Keratinocyte (primary cell): ENCODE data around the gene LSAMP. TPM values are rescaled to one million over a fixed set of nuclear protein-coding genes. Genes with fewer than 3 reads are reported as not detected.

Experiments
- DNase-seq: peaks from one replicate; pipeline ENCODE4 v3.0.0-alpha.2; 2011; ENCODE audit warnings: low read depth, missing footprints, low spot score
- FAIRE-seq: peaks from 2 replicates; lab custom pipeline; 2011; peaks lifted over from hg19 to GRCh38; lab: Jason Lieb, UNC
- H2AFZ ChIP-seq: 2 replicates; pipeline ENCODE4 v1.6.0; 2012; ENCODE audit warnings: low read length, control low read depth, inconsistent platforms; ENCODE audit not compliant: control insufficient read depth
- H3K27ac ChIP-seq: 2 replicates; pipeline ENCODE4 v1.5.1; 2011; ENCODE audit warnings: low read length; ENCODE audit not compliant: control insufficient read depth, insufficient read depth
- H3K27me3 ChIP-seq: 3 replicates; pipeline ENCODE4 v1.6.0; 2011; ENCODE audit warnings: low read length; ENCODE audit not compliant: control insufficient read depth, insufficient read depth; ENCODE audit errors: extremely low read depth
- H3K36me3 ChIP-seq, 2 experiments: 2 replicates in 1 of 2; 3 replicates in 1 of 2; pipeline ENCODE4 v1.5.1; 2011; ENCODE audit warnings: low read length in 2 of 2, mild to moderate bottlenecking in 1 of 2; ENCODE audit not compliant: control insufficient read depth in 2 of 2, insufficient read depth in 2 of 2; ENCODE audit errors: extremely low read depth in 1 of 2
- H3K4me1 ChIP-seq: 3 replicates; pipeline ENCODE4 v1.5.1; 2011; ENCODE audit warnings: low read length; ENCODE audit not compliant: control insufficient read depth, insufficient read depth; ENCODE audit errors: extremely low read depth
- H3K4me2 ChIP-seq: 3 replicates; pipeline ENCODE4 v1.6.0; 2011; ENCODE audit warnings: low read depth, low read length; ENCODE audit not compliant: control insufficient read depth, insufficient read depth; ENCODE audit errors: extremely low read depth
- H3K4me3 ChIP-seq, 3 experiments: fragments of 200-600 bp in 1 of 3; sonication (generic) in 1 of 3; 2 replicates in 2 of 3; 3 replicates in 1 of 3; pipeline ENCODE4 v1.5.1; 2011 to 2016; ENCODE audit warnings: low read length in 3 of 3, mild to moderate bottlenecking in 3 of 3, control low read depth in 2 of 3, inconsistent platforms in 1 of 3, low read depth in 1 of 3, mixed read lengths in 1 of 3, mixed run types in 1 of 3, moderate library complexity in 1 of 3; ENCODE audit not compliant: control insufficient read depth in 2 of 3, insufficient read depth in 2 of 3; ENCODE audit errors: extremely low read depth in 1 of 3
- H3K79me2 ChIP-seq: 2 replicates; pipeline ENCODE4 v1.6.0; 2012; ENCODE audit warnings: low read length; ENCODE audit not compliant: control insufficient read depth, insufficient read depth
- H3K9ac ChIP-seq: 3 replicates; pipeline ENCODE4 v1.6.0; 2011; ENCODE audit warnings: low read length; ENCODE audit not compliant: control insufficient read depth, insufficient read depth; ENCODE audit errors: extremely low read depth
- H3K9me1 ChIP-seq: 3 replicates; pipeline ENCODE4 v1.6.0; 2011; ENCODE audit warnings: low read length; ENCODE audit not compliant: control insufficient read depth, insufficient read depth; ENCODE audit errors: extremely low read depth
- H3K9me3 ChIP-seq: 2 replicates; pipeline ENCODE4 v1.5.1; 2012; ENCODE audit warnings: low read depth, low read length; ENCODE audit not compliant: control insufficient read depth
- H4K20me1 ChIP-seq: 3 replicates; pipeline ENCODE4 v1.6.0; 2011; ENCODE audit warnings: low read length; ENCODE audit not compliant: control insufficient read depth, insufficient read depth; ENCODE audit errors: extremely low read depth
- EZH2 ChIP-seq: IDR thresholded peaks from one replicate; pipeline ENCODE4 v1.6.1; 2012; ENCODE audit warnings: inconsistent platforms, mild to moderate bottlenecking, low read length, moderate library complexity
- dilution Hi-C: fragments of 300-500 bp; cut with MboI; formaldehyde crosslinking; loops from one replicate; pipeline ENCODE4 v1.7.0; 2020; ENCODE audit warnings: low sequenced_read_pairs; ENCODE audit not compliant: extremely low pct_ligation_motif_present
- polyA plus RNA-seq, 5 experiments: library from polyadenylated mRNA; depleted of rRNA in 3 of 5; stranded (reverse) in 3 of 5; stranded (forward) in 1 of 5; unstranded in 1 of 5; fragments of >200 nt; gene quantifications; 1 replicate in 1 of 5; 2 replicates in 3 of 5; 3 replicates in 1 of 5; pipeline versions ENCODE4 v1.2.1 to v1.2.3, GENCODE V29; 2011 to 2012; ENCODE audit warnings: missing spikeins in 2 of 5, low read depth in 1 of 5, low replicate concordance in 1 of 5
- TF ChIP-seq, protein P1 (sequence below), 3 experiments: IDR thresholded peaks in 1 of 3; conservative IDR thresholded peaks in 1 of 3; optimal IDR thresholded peaks in 1 of 3; 2 replicates in 2 of 3; 3 replicates in 1 of 3; pipeline versions ENCODE3 to v1.5.1; 2011; ENCODE audit warnings: low read length in 3 of 3, mild to moderate bottlenecking in 3 of 3, moderate library complexity in 2 of 3, control low read depth in 1 of 3, inconsistent platforms in 1 of 3; ENCODE audit not compliant: insufficient read depth in 2 of 3; ENCODE audit errors: extremely low read depth in 1 of 3

The LSAMP gene
- polyA plus RNA-seq, 1 donor (not counting 4 experiments of a cell fraction or from before 2014, with no cell fraction given) = 0.12 TPM

DNA sequence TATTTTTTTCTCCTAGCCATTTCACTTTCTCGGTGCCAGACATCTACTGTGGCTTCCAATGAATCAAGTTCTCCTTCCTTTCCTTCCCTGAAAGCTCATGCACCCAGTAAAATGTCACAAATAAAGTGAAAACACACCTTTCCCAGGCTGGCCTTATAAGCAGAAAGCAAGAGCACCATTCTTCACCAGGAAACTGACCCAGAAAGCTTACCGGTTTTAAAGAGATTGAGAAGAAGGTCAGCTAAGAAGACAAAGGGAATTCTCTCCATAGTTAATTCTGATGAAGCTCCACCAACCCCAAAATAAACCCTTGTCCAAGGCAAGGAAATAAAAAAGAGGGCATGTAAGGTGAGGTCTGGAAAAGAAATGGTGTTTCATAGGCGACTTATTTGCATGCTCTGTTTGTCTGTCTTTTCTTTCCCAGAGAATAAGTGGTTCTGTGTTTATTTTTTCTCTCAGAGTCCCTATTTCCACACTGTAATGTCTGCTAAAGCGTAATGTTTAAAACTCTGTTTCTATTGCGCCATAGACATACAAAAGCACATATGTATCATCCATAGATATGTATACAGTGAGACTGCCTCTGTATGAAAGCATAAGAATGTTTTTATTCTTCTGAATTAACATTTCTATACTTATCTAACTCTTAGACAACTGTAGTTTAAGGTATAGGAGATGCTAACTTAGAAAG, 2.8 kb downstream of the LSAMP start:
- Histone ChIP-seq H3K79me2 (no peaks in the 10 kb centered on the region), H3K36me3 (no peaks in the 10 kb centered on the region), H4K20me1 (no peaks in the 10 kb centered on the region), H2AFZ (no peak overlapping the region), H3K4me2 (no peak overlapping the region), H3K27me3 (peaks cover 13% of the 10 kb centered on the region), H3K9me1 (no peaks in the 10 kb centered on the region), H3K27ac (no peak overlapping the region), H3K9ac (no peak overlapping the region), H3K9me3 (no peaks in the 10 kb centered on the region), H3K4me3 (no peak overlapping the region), H3K4me1 (no peaks in the 10 kb centered on the region)
- TF ChIP-seq, protein P1, sequence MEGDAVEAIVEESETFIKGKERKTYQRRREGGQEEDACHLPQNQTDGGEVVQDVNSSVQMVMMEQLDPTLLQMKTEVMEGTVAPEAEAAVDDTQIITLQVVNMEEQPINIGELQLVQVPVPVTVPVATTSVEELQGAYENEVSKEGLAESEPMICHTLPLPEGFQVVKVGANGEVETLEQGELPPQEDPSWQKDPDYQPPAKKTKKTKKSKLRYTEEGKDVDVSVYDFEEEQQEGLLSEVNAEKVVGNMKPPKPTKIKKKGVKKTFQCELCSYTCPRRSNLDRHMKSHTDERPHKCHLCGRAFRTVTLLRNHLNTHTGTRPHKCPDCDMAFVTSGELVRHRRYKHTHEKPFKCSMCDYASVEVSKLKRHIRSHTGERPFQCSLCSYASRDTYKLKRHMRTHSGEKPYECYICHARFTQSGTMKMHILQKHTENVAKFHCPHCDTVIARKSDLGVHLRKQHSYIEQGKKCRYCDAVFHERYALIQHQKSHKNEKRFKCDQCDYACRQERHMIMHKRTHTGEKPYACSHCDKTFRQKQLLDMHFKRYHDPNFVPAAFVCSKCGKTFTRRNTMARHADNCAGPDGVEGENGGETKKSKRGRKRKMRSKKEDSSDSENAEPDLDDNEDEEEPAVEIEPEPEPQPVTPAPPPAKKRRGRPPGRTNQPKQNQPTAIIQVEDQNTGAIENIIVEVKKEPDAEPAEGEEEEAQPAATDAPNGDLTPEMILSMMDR (optimal IDR thresholded peaks at IDR 0.05 in 1 of 3, IDR thresholded peaks at IDR 0.05 in 1 of 3, conservative IDR thresholded peaks at IDR 0.05 in 1 of 3; ENCODE audit: extremely low read depth in 1 of 3, insufficient read depth in 2 of 3, low read length in 3 of 3) = no peak
- TF ChIP-seq EZH2 = no peak
- DNase-seq (no peak), FAIRE-seq (no peak)
- dilution Hi-C loops = no loop called here

DNA sequence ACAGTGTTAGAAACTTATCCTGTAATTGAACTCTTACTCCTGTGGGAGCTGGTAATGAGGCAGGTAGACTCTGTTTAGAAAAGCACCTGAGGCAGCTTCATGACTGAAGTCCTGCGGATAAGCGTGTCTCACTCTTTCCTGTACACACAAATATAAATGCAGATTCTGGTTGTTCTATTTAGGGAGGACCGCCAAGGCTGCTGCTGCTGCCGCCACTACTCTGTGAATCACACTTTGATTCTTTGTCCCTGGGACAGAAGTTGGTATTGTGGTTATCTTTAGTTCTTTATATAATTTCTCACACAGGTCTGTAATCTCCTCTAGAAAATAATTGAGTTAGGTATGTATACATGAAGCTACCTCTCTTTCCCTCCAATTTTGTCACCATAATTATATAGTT, 3.6 kb downstream of the LSAMP start:
- no peaks in the 10 kb centered on the region for H3K4me1 ChIP-seq
- no peaks in the 10 kb centered on the region for H4K20me1 ChIP-seq
- no peaks in the 10 kb centered on the region for H3K9me3 ChIP-seq
- no peaks in the 10 kb centered on the region for H3K9me1 ChIP-seq
- H3K4me2 ChIP-seq = no peak overlapping the region
- dilution Hi-C loops = no loop called here
- H3K79me2 ChIP-seq = no peaks in the 10 kb centered on the region
- TF ChIP-seq, protein P1 (optimal IDR thresholded peaks at IDR 0.05 in 1 of 3, IDR thresholded peaks at IDR 0.05 in 1 of 3, conservative IDR thresholded peaks at IDR 0.05 in 1 of 3; ENCODE audit: extremely low read depth in 1 of 3, insufficient read depth in 2 of 3, low read length in 3 of 3) = no peak
- TF ChIP-seq EZH2 = no peak
- no peaks in the 10 kb centered on the region for H3K36me3 ChIP-seq
- H3K27me3 ChIP-seq = peaks cover 13% of the 10 kb centered on the region
- FAIRE-seq (no peak), DNase-seq (no peak)
- H3K27ac ChIP-seq = no peak overlapping the region
- no peak overlapping the region for H3K4me3 ChIP-seq
- no peak overlapping the region for H2AFZ ChIP-seq
- H3K9ac ChIP-seq = no peak overlapping the region
